SK-N-SH (cell line): Measurements from ENCODE around the gene NTRK3. TPM values are rescaled to one million over a fixed set of nuclear protein-coding genes. Genes with fewer than 3 reads are reported as not detected.

Source experiments
- CTCF ChIA-PET: fragments of 300-600, 350-600 bp; formaldehyde crosslinking; extraction: SDS; loops from one replicate; lab custom pipeline; 2021; lab: Yijun Ruan, JAX
- POLR2A ChIA-PET: fragments of 350-600 bp; sonication (Branson Sonifier 250); formaldehyde crosslinking; extraction: SDS; loops from one replicate; lab custom pipeline; 2020; ENCODE audit warnings: antibody characterized with exemption, inconsistent platforms; lab: Yijun Ruan, JAX
- DNase-seq: peaks from one replicate; pipeline ENCODE4 v3.0.0; 2012
- H2AFZ ChIP-seq: fragments of 200-600 bp; sonication (generic); 2 replicates; pipeline ENCODE4 v1.8.1; 2016; ENCODE audit warnings: antibody characterized with exemption, mild to moderate bottlenecking, low read depth
- H3F3A ChIP-seq: fragments of 200-600 bp; sonication (generic); replicated peaks from 2 replicates; pipeline ENCODE3; 2016; ENCODE audit warnings: antibody characterized with exemption, mild to moderate bottlenecking; ENCODE audit not compliant: insufficient read depth
- H3K27ac ChIP-seq, 2 experiments: fragments of 200-500 bp in 1 of 2; fragments of 200-600 bp in 1 of 2; sonication (Bioruptor generic) in 1 of 2; sonication (generic), shearing (Covaris generic) in 1 of 2; 2 replicates each; pipeline versions ENCODE4 v1.5.1 to v1.6.1; 2014 to 2016; ENCODE audit warnings: low read depth in 2 of 2, inconsistent platforms in 1 of 2, low read length in 1 of 2, mild to moderate bottlenecking in 1 of 2, mixed read lengths in 1 of 2
- H3K27me3 ChIP-seq: fragments of 200-600 bp; sonication (generic), shearing (Covaris generic); 2 replicates; pipeline ENCODE4 v1.6.1; 2016; ENCODE audit warnings: mixed run types; ENCODE audit not compliant: insufficient read depth
- H3K36me3 ChIP-seq, 2 experiments: fragments of 200-500 bp in 1 of 2; fragments of 200-600 bp in 1 of 2; sonication (Bioruptor generic) in 1 of 2; sonication (generic) in 1 of 2; replicated peaks in 1 of 2; 2 replicates each; pipeline versions ENCODE3 to v1.5.1; 2014 to 2016; ENCODE audit warnings: low read length in 1 of 2, mild to moderate bottlenecking in 1 of 2; ENCODE audit not compliant: insufficient read depth in 2 of 2, control insufficient read depth in 1 of 2
- H3K4me1 ChIP-seq, 2 experiments: fragments of 200-500 bp in 1 of 2; fragments of 200-600 bp in 1 of 2; sonication (Bioruptor generic) in 1 of 2; sonication (generic), shearing (Covaris generic) in 1 of 2; 2 replicates each; pipeline versions ENCODE4 v1.5.1 to v1.6.1; 2014 to 2016; ENCODE audit warnings: low read depth in 1 of 2, low read length in 1 of 2, mixed run types in 1 of 2; ENCODE audit not compliant: insufficient read depth in 2 of 2, control insufficient read depth in 1 of 2
- H3K4me2 ChIP-seq: fragments of 200-600 bp; sonication (generic), shearing (Covaris generic); 2 replicates; pipeline ENCODE4 v1.6.1; 2017; ENCODE audit warnings: mixed run types
- H3K4me3 ChIP-seq, 2 experiments: fragments of 200-500 bp in 1 of 2; fragments of 200-600 bp in 1 of 2; sonication (Bioruptor generic) in 1 of 2; sonication (generic), shearing (Covaris generic) in 1 of 2; 2 replicates each; pipeline versions ENCODE4 v1.5.1 to v1.8.1; 2014 to 2016; ENCODE audit warnings: low read depth in 2 of 2, inconsistent platforms in 1 of 2, low read length in 1 of 2, mild to moderate bottlenecking in 1 of 2, mixed read lengths in 1 of 2, moderate library complexity in 1 of 2
- H3K79me2 ChIP-seq: fragments of 200-600 bp; sonication (generic); 2 replicates; pipeline ENCODE4 v1.8.1; 2017; ENCODE audit warnings: mild to moderate bottlenecking; ENCODE audit not compliant: insufficient read depth
- H3K9ac ChIP-seq: fragments of 200-600 bp; sonication (generic); 2 replicates; pipeline ENCODE4 v1.6.1; 2017; ENCODE audit warnings: mixed run types
- H3K9me2 ChIP-seq: fragments of 200-600 bp; sonication (generic); 2 replicates; pipeline ENCODE4 v1.6.1; 2017; ENCODE audit warnings: mixed run types
- H3K9me3 ChIP-seq: fragments of 200-600 bp; sonication (generic); 2 replicates; pipeline ENCODE4 v1.6.1; 2017; ENCODE audit warnings: mixed run types, mild to moderate bottlenecking, moderate library complexity
- H4K20me1 ChIP-seq: fragments of 200-600 bp; sonication (generic); 2 replicates; pipeline ENCODE4 v1.6.1; 2017; ENCODE audit warnings: mild to moderate bottlenecking, mixed run types; ENCODE audit not compliant: insufficient read depth
- ELF1 ChIP-seq: IDR thresholded peaks from 2 replicates; pipeline ENCODE4 v1.4.0; 2012
- EZH2phosphoT487 ChIP-seq: fragments of 200-600 bp; sonication (generic); IDR thresholded peaks from 2 replicates; pipeline ENCODE4 v1.6.1; 2017; ENCODE audit warnings: low read depth, mixed run types, mild to moderate bottlenecking, antibody characterized with exemption, moderate library complexity, borderline replicate concordance
- FOSL2 ChIP-seq: IDR thresholded peaks from 2 replicates; pipeline ENCODE4 v1.4.0; 2012; ENCODE audit warnings: low read depth, mild to moderate bottlenecking, moderate library complexity, borderline replicate concordance
- FOXJ3 ChIP-seq: sonication (generic); formaldehyde crosslinking; IDR thresholded peaks from 2 replicates; pipeline ENCODE4 v1.5.1; 2020; ENCODE audit warnings: mild to moderate bottlenecking, missing genetic modification reagents
- GABPA ChIP-seq: IDR thresholded peaks from 2 replicates; pipeline ENCODE4 v1.4.0; 2012; ENCODE audit warnings: low read depth, mild to moderate bottlenecking
- MAX ChIP-seq: IDR thresholded peaks from 2 replicates; pipeline ENCODE4 v1.4.0; 2012; ENCODE audit warnings: low read depth
- MEF2A ChIP-seq: IDR thresholded peaks from 2 replicates; pipeline ENCODE4 v1.4.0; 2012; ENCODE audit warnings: low read depth, borderline replicate concordance
- NFIC ChIP-seq: IDR thresholded peaks from 2 replicates; pipeline ENCODE4 v1.4.0; 2012; ENCODE audit warnings: borderline replicate concordance
- PBX3 ChIP-seq: IDR thresholded peaks from 2 replicates; pipeline ENCODE4; 2012
- RFX5 ChIP-seq: IDR thresholded peaks from 2 replicates; pipeline ENCODE4 v1.6.1; 2012; ENCODE audit warnings: mild to moderate bottlenecking, improper control_type of control experiment, low read length
- SIN3A ChIP-seq: IDR thresholded peaks from 2 replicates; pipeline ENCODE4 v1.6.1; 2012; ENCODE audit warnings: low read depth, mild to moderate bottlenecking, low read length, moderate library complexity, borderline replicate concordance
- SMC3 ChIP-seq: IDR thresholded peaks from 2 replicates; pipeline ENCODE4 v1.6.1; 2012; ENCODE audit warnings: low read depth, low read length, improper control_type of control experiment
- TCF12 ChIP-seq: IDR thresholded peaks from 2 replicates; pipeline ENCODE4 v1.4.0; 2012
- YY1 ChIP-seq: IDR thresholded peaks from 2 replicates; pipeline ENCODE4 v1.4.0; 2012; ENCODE audit warnings: low read depth, mild to moderate bottlenecking
- ZBTB33 ChIP-seq: IDR thresholded peaks from 2 replicates; pipeline ENCODE4 v1.4.0; 2012; ENCODE audit warnings: low read depth, borderline replicate concordance
- WGBS: methylation state at CpG from one replicate; pipeline ENCODE4 v1.1.6; 2017; ENCODE audit warnings: low lambda C conversion rate; 5-methylcytosine and 5-hydroxymethylcytosine counted together
- polyA plus RNA-seq, 3 experiments: library from polyadenylated mRNA; depleted of rRNA; stranded (reverse); fragments of >200 nt; gene quantifications; 2 replicates each; pipeline ENCODE4 v1.2.3, GENCODE V29; 2012

Gene NTRK3
- polyA plus RNA-seq, 1 of the 3 experiments (the other 2 are of a cell fraction) = 2.6 TPM

GRCh38 chr15:87952736-87953287, 303.7 kb downstream of the NTRK3 start:
- no peaks in the 10 kb centered on the region for H3K79me2 ChIP-seq
- ChIA-PET POLR2A (no interaction called here), CTCF (interaction anchor here (1.2 kb wide), 1 partner anchor 9 kb away, joined by 3 read pairs; no protein-coding TSS in a partner anchor)
- 72% methylated on average over 23 of the region's 23 CpGs for WGBS
- H3F3A ChIP-seq = no peaks in the 10 kb centered on the region
- H3K4me2 ChIP-seq = no peak overlapping the region
- no peak overlapping the region for H3K9ac ChIP-seq
- no peaks in the 10 kb centered on the region for H3K27me3 ChIP-seq
- no peak overlapping the region for H3K27ac ChIP-seq
- DNase-seq = no peak
- no peaks in the 10 kb centered on the region for H3K36me3 ChIP-seq
- no peaks in the 10 kb centered on the region for H3K9me2 ChIP-seq
- no peak overlapping the region for H3K4me3 ChIP-seq
- TF ChIP-seq RFX5 (no peak), NFIC (no peak), PBX3 (no peak), SMC3 (no peak), FOXJ3 (no peak), ZBTB33 (no peak), SIN3A (no peak), MAX (no peak), FOSL2 (no peak), TCF12 (no peak), YY1 (no peak), EZH2phosphoT487 (no peak), MEF2A (no peak), GABPA (no peak)
- no peaks in the 10 kb centered on the region for H4K20me1 ChIP-seq
- H3K4me1 ChIP-seq = no peaks in the 10 kb centered on the region; a peak in 1 of 4 replicates
- H3K9me3 ChIP-seq = no peaks in the 10 kb centered on the region
- H2AFZ ChIP-seq = no peak overlapping the region

- CTCF ChIA-PET = no interaction called here
Observed at GRCh38 chr15:87949575-87950223, 306.8 kb downstream of the NTRK3 start.

More at GRCh38 chr15:87949575-87950223, 306.8 kb downstream of the NTRK3 start:
- TF ChIP-seq ELF1 = no peak
- H3K36me3 ChIP-seq = no peaks in the 10 kb centered on the region
- DNase-seq = no peak
- H3F3A ChIP-seq = no peaks in the 10 kb centered on the region
- WGBS = 52% methylated on average over 5 of the region's 6 CpGs
- no peaks in the 10 kb centered on the region for H3K27me3 ChIP-seq
- no peak overlapping the region for H2AFZ ChIP-seq
- no peaks in the 10 kb centered on the region for H4K20me1 ChIP-seq
- no peaks in the 10 kb centered on the region; a peak in 1 of 4 replicates for H3K4me1 ChIP-seq
- H3K4me2 ChIP-seq = no peak overlapping the region
- H3K9me2 ChIP-seq = no peaks in the 10 kb centered on the region
- H3K9me3 ChIP-seq = no peaks in the 10 kb centered on the region
- no peak overlapping the region for H3K4me3 ChIP-seq
- no peaks in the 10 kb centered on the region for H3K79me2 ChIP-seq
- no peak overlapping the region for H3K27ac ChIP-seq
- H3K9ac ChIP-seq = no peak overlapping the region
- POLR2A ChIA-PET = no interaction called here
